CD4-positive, alpha-beta T cell (primary cell): ENCODE data around the gene TLCD3B. TPM values are rescaled to one million over a fixed set of nuclear protein-coding genes. Genes with fewer than 3 reads are reported as not detected.

Experiments
- ATAC-seq: fragments of 200-7000 bp; cut with Tn5 transposase; one replicate; pipeline ENCODE4 v1.10.0; 2022; ENCODE audit warnings: mild to moderate bottlenecking; ENCODE audit not compliant: poor library complexity
- CTCF ChIA-PET: fragments of 350-600 bp; sonication (Branson Sonifier 250); formaldehyde crosslinking; loops from one replicate; lab custom pipeline; 2021; ENCODE audit warnings: antibody characterized with exemption, inconsistent platforms; lab: Charles Lee
- POLR2A ChIA-PET: fragments of 350-600 bp; sonication (Branson Sonifier 250); formaldehyde crosslinking; loops from one replicate; lab custom pipeline; 2021; ENCODE audit warnings: antibody characterized with exemption, inconsistent platforms; lab: Charles Lee
- DNase-seq, 14 experiments: peaks; one replicate each; pipeline ENCODE4 v3.0.0-alpha.2; 2013 to 2020; ENCODE audit warnings: mixed read lengths in 2 of 14
- H3K27ac ChIP-seq, 2 donors: one replicate each; pipeline versions ENCODE4 v1.5.1 to v1.7.0; 2013; ENCODE audit warnings: low read length in 2 of 2, low read depth in 1 of 2, mild to moderate bottlenecking in 1 of 2
- H3K27me3 ChIP-seq, 2 experiments: 1 replicate in 1 of 2; 2 replicates in 1 of 2; pipeline versions ENCODE4 v1.6.1 to v1.7.0; 2013; ENCODE audit warnings: low read length in 2 of 2, control low read depth in 1 of 2, mild to moderate bottlenecking in 1 of 2, moderate library complexity in 1 of 2; ENCODE audit not compliant: insufficient read depth in 2 of 2, control insufficient read depth in 1 of 2
- H3K36me3 ChIP-seq: one replicate; pipeline ENCODE4 v1.6.1; 2013; ENCODE audit warnings: low read length, control low read depth; ENCODE audit not compliant: insufficient read depth
- H3K4me1 ChIP-seq: one replicate; pipeline ENCODE4 v1.6.1; 2013; ENCODE audit warnings: low read length, control low read depth; ENCODE audit not compliant: insufficient read depth
- H3K4me3 ChIP-seq: one replicate; pipeline ENCODE4 v1.5.1; 2013; ENCODE audit warnings: mild to moderate bottlenecking, low read length, moderate library complexity
- H3K9me3 ChIP-seq, 2 experiments: 1 replicate in 1 of 2; 2 replicates in 1 of 2; pipeline versions ENCODE4 v1.6.1 to v1.7.0; 2013; ENCODE audit warnings: low read length in 2 of 2, mild to moderate bottlenecking in 2 of 2, control low read depth in 1 of 2, moderate library complexity in 1 of 2; ENCODE audit not compliant: control insufficient read depth in 1 of 2, insufficient read depth in 1 of 2
- H3K27ac Mint-ChIP-seq: one replicate; pipeline ENCODE4 v1.8.0; 2020; ENCODE audit warnings: mixed read lengths
- H3K27me3 Mint-ChIP-seq: one replicate; pipeline ENCODE4 v1.8.0; 2021; ENCODE audit warnings: mixed read lengths
- H3K36me3 Mint-ChIP-seq: one replicate; pipeline ENCODE4 v1.8.0; 2021; ENCODE audit warnings: low read depth, mixed read lengths
- H3K4me1 Mint-ChIP-seq: one replicate; pipeline ENCODE4 v1.8.0; 2021; ENCODE audit warnings: low read depth, mixed read lengths
- H3K4me3 Mint-ChIP-seq: one replicate; pipeline ENCODE4 v1.8.0; 2020; ENCODE audit warnings: mild to moderate bottlenecking, mixed read lengths
- H3K9me3 Mint-ChIP-seq: one replicate; pipeline ENCODE4 v1.8.0; 2020; ENCODE audit warnings: mixed read lengths
- CTCF ChIP-seq: fragments of 200-600 bp; IDR thresholded peaks from one replicate; pipeline ENCODE4 v1.8.0; 2022; ENCODE audit warnings: antibody characterized with exemption, mild to moderate bottlenecking
- intact Hi-C, 2 experiments: fragments of 100-400 bp; cut with DNase I in 1 of 2; cut with micrococcal nuclease in 1 of 2; formaldehyde crosslinking; loops; one replicate each; pipeline versions ENCODE4 v1.15.1 to v1.9.0; 2023 to 2025; cut with DNase I, micrococcal nuclease
- total RNA-seq, 174 experiments: library from RNA in 2 of 174; stranded (reverse) in 2 of 174; gene quantifications; one replicate each; pipeline ENCODE4 v1.2.3 and lab custom pipeline; 2021 to 2026

The TLCD3B gene
- total RNA-seq, 2 experiments from 2014 or later, result not detected

DNA sequence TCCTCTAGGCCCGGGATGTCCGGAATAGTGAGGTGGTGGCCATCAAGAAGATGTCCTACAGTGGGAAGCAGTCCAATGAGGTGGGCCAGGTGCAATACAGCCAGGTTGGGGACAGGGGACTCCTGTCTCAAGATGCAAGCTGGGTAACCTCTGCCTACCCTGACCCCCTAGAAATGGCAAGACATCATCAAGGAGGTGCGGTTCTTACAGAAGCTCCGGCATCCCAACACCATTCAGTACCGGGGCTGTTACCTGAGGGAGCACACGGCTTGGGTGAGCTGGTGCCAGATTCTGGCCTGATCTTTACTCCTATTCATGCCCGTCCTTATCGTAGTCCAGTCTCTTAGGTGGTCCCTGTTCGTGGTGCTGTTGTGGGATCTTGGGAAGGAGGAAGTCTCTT is 53.0 kb downstream of the TLCD3B start:
- H3K9me3 ChIP-seq, result no peaks in the 10 kb centered on the region
- H3K27ac ChIP-seq, result no peak overlapping the region
- H3K27me3 Mint-ChIP-seq, result no peaks in the 10 kb centered on the region
- TF ChIP-seq CTCF, result no peak
- POLR2A ChIA-PET, result interaction anchor here (1.9 kb wide), 1 partner anchor 17 kb away, joined by 9 read pairs; the partner anchor contains the start of gene TMEM219
- H3K4me3 ChIP-seq, result no peak overlapping the region
- peaks cover 37% of the 10 kb centered on the region for H3K4me1 ChIP-seq
- no peak overlapping the region for H3K4me3 Mint-ChIP-seq
- CTCF ChIA-PET, result no interaction called here
- peaks cover 48% of the 10 kb centered on the region for H3K4me1 Mint-ChIP-seq
- H3K27ac Mint-ChIP-seq, result no peak overlapping the region
- DNase-seq, result no peak
- intact Hi-C loops, result loop anchor here in 1 of 2 experiments (5.0 kb wide), 1 partner anchor 56 kb away; no protein-coding TSS in a partner anchor
- H3K27me3 ChIP-seq, result no peaks in the 10 kb centered on the region
- peaks cover 53% of the 10 kb centered on the region for H3K36me3 ChIP-seq
- H3K36me3 Mint-ChIP-seq, result peaks cover 66% of the 10 kb centered on the region
- no peaks in the 10 kb centered on the region for H3K9me3 Mint-ChIP-seq
- ATAC-seq, result no peak

DNA sequence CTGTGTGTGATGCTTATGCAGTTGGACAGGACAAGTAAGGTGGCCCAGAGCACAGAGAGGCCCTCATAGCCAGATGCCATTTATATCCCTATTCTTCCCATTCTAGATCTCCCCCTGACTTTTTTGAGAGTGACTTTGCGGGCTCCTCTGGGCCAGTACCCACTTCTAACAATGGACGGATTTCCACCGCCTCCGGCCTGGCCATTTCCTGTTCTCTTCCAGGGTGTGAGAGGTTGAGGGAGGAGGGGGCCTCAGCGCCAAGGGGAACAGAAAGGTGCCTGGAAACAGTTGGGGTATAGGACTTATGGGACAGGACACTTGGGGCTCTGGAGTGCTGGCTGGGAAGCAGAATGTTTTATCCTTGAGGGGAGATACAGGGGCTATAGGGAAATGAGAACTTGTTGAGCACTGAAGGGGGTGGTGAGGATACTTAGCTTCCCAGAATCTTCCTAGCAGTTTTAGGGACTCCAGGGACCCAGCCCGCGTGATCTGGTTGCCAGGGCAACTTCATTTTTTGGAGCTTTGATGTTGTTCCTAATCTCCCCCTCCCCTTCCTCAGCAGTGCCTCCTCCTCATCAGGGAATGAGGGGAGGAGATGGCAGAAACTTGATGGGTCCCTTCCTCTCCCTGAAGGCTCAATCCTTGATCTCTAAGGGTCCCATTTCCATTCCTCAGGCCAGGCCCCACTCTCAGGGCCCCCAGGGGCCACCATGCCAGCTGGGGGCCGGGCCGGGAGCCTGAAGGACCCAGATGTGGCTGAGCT is 53.8 kb downstream of the TLCD3B start:
- CTCF ChIA-PET, result no interaction called here
- peaks cover 45% of the 10 kb centered on the region for H3K36me3 ChIP-seq
- ATAC-seq (no peak), DNase-seq (peak in 1 of 14 experiments; percentile 4)
- TF ChIP-seq CTCF, result no peak
- no peaks in the 10 kb centered on the region for H3K27me3 Mint-ChIP-seq
- peaks cover 39% of the 10 kb centered on the region for H3K4me1 ChIP-seq
- H3K27ac Mint-ChIP-seq, result peak overlapping the region; percentile 84
- POLR2A ChIA-PET, result interaction anchor here (2.2 kb wide), 1 partner anchor 51 kb away, joined by 11 read pairs; the partner anchor contains the start of gene KCTD13
- peaks cover 50% of the 10 kb centered on the region for H3K4me1 Mint-ChIP-seq
- no peaks in the 10 kb centered on the region for H3K9me3 Mint-ChIP-seq
- intact Hi-C loops, result loop anchor here in 1 of 2 experiments (5.0 kb wide), 1 partner anchor 55 kb away; no protein-coding TSS in a partner anchor
- H3K4me3 Mint-ChIP-seq, result no peak overlapping the region
- H3K36me3 Mint-ChIP-seq, result peaks cover 58% of the 10 kb centered on the region
- no peak overlapping the region for H3K27ac ChIP-seq
- no peaks in the 10 kb centered on the region for H3K9me3 ChIP-seq
- H3K4me3 ChIP-seq, result no peak overlapping the region
- H3K27me3 ChIP-seq, result no peaks in the 10 kb centered on the region

DNA sequence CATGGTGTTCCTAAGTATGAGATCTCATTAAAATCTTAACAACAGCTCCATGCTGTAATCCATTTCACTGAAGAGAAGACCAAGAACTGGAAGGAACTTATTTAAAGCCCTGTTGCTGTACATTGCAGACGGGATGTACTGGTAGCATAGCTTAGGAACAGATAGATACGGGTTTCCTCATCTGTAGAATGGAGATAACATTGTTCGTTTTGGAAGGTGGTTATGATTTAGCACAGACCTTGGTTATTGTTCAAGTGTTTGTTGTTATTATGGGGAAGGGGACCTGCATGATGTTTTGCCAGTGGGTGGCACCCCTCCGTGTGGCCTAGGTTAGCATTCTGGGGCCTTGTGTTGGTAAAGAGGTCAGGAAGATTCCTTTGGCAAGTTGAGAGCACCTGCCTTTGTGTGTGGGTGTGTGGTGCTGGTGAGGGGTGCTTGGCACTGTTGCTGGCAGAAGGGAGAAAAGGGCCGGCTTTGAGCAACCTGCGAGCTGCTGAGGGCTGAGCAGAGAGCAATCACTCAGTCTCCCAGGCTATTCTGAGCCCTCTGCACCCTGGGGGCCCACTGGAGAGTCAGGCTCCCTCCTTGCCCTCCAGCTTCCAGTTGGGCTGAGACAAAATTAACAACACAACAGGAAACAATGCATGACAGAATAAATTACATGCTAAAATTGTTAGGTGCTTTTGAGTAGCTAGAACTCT is 55.1 kb downstream of the TLCD3B start:
- H3K27ac Mint-ChIP-seq, result peak overlapping the region; percentile 84
- peaks cover 51% of the 10 kb centered on the region for H3K36me3 Mint-ChIP-seq
- H3K27ac ChIP-seq, result no peak overlapping the region
- H3K36me3 ChIP-seq, result peaks cover 32% of the 10 kb centered on the region
- peaks cover 50% of the 10 kb centered on the region for H3K4me1 Mint-ChIP-seq
- H3K27me3 Mint-ChIP-seq, result no peaks in the 10 kb centered on the region
- CTCF ChIA-PET, result interaction anchor here (1.2 to 1.3 kb wide), 2 partner anchors 14 to 112 kb away, joined by 3 read pairs; partner anchors contain the start of genes CDIPT and TMEM219
- no peaks in the 10 kb centered on the region for H3K27me3 ChIP-seq
- no peaks in the 10 kb centered on the region for H3K9me3 Mint-ChIP-seq
- POLR2A ChIA-PET, result interaction anchor here (0.9 to 6.4 kb wide), 4 partner anchors 14 to 168 kb away, joined by 3 to 69 read pairs (median 14); partner anchors contain the start of genes HIRIP3, INO80E, KCTD13 and TMEM219
- no peak for ATAC-seq
- no peak for DNase-seq
- peak overlapping the region; percentile 98 for H3K4me3 Mint-ChIP-seq
- no peaks in the 10 kb centered on the region for H3K9me3 ChIP-seq
- intact Hi-C loops, result loop anchor here in 1 of 2 experiments (5.0 kb wide), 1 partner anchor 54 kb away; no protein-coding TSS in a partner anchor
- peaks cover 39% of the 10 kb centered on the region for H3K4me1 ChIP-seq
- peak overlapping the region; percentile 99 for H3K4me3 ChIP-seq
- no peak for TF ChIP-seq CTCF
